Endothelial cell of umbilical vein (primary cell): ENCODE measurements around the gene FBXL3. TPM values are rescaled to one million over a fixed set of nuclear protein-coding genes. Genes with fewer than 3 reads are reported as not detected.
"Not testable (repeated sequence)": the region's sequence is repeated elsewhere in the genome, so short reads cannot be mapped to it uniquely, and the experiment has no call there.

Experiments used
- BruUV-seq: library from RNA; stranded (reverse); fragments of 400-500 nt; replicated peaks from 2 replicates; lab custom pipeline; 2021; lab: Mats Ljungman, UMichigan
- CTCF ChIA-PET: fragments of 300-600, 350-600 bp; sonication (Branson Sonifier 250); formaldehyde crosslinking; loops from one replicate; lab custom pipeline; 2021; ENCODE audit warnings: antibody characterized with exemption, inconsistent platforms; lab: Charles Lee
- POLR2A ChIA-PET: fragments of 300-600, 350-600 bp; sonication (Branson Sonifier 250); formaldehyde crosslinking; loops from one replicate; lab custom pipeline; 2021; ENCODE audit warnings: antibody characterized with exemption, inconsistent platforms; lab: Charles Lee
- DNase-seq: peaks from one replicate; pipeline ENCODE4 v3.0.0-alpha.2; 2011; ENCODE audit warnings: low read depth, low spot score
- FAIRE-seq: peaks from 2 replicates; lab custom pipeline; 2011; peaks lifted over from hg19 to GRCh38; lab: Jason Lieb, UNC
- H2AFZ ChIP-seq: 2 replicates; pipeline ENCODE4 v1.6.0; 2012; ENCODE audit warnings: low read depth, low read length, control low read depth, inconsistent platforms
- H3K27ac ChIP-seq: 2 replicates; pipeline ENCODE4 v1.5.1; 2011; ENCODE audit warnings: low read depth, mild to moderate bottlenecking, control low read depth, low read length, moderate library complexity; ENCODE audit not compliant: insufficient read depth
- H3K27me3 ChIP-seq, 2 experiments: 2 replicates each; pipeline versions ENCODE4 v1.6.0 to v1.6.1; 2011; ENCODE audit warnings: low read length in 2 of 2, mixed read lengths in 1 of 2; ENCODE audit not compliant: control insufficient read depth in 2 of 2, insufficient read depth in 2 of 2
- H3K36me3 ChIP-seq, 2 experiments: 2 replicates in 1 of 2; 3 replicates in 1 of 2; pipeline ENCODE4 v1.5.1; 2011; ENCODE audit warnings: low read length in 2 of 2, mild to moderate bottlenecking in 1 of 2, moderate library complexity in 1 of 2; ENCODE audit not compliant: control insufficient read depth in 2 of 2, insufficient read depth in 2 of 2; ENCODE audit errors: extremely low read depth in 1 of 2
- H3K4me1 ChIP-seq: 3 replicates; pipeline ENCODE4 v1.5.1; 2011; ENCODE audit warnings: mild to moderate bottlenecking, low read length; ENCODE audit not compliant: control insufficient read depth, insufficient read depth; ENCODE audit errors: extremely low read depth
- H3K4me2 ChIP-seq: 2 replicates; pipeline ENCODE4 v1.6.1; 2011; ENCODE audit warnings: low read length, control low read depth, mixed read lengths; ENCODE audit not compliant: insufficient read depth
- H3K4me3 ChIP-seq, 3 experiments: fragments of 200-600 bp in 1 of 3; sonication (generic), shearing (Covaris generic) in 1 of 3; replicated peaks in 1 of 3; 2 replicates each; pipeline ENCODE4 v1.5.1; 2011 to 2016; ENCODE audit warnings: control low read depth in 3 of 3, low read length in 3 of 3, mild to moderate bottlenecking in 2 of 3, inconsistent platforms in 1 of 3, low read depth in 1 of 3, moderate library complexity in 1 of 3; ENCODE audit not compliant: insufficient read depth in 1 of 3
- H3K79me2 ChIP-seq: 2 replicates; pipeline ENCODE4 v1.6.0; 2012; ENCODE audit warnings: low read length, inconsistent platforms; ENCODE audit not compliant: control insufficient read depth, insufficient read depth
- H3K9ac ChIP-seq: replicated peaks from 2 replicates; pipeline ENCODE3; 2011; ENCODE audit warnings: low read length, control low read depth; ENCODE audit not compliant: insufficient read depth; ENCODE audit errors: extremely low read depth
- H3K9me1 ChIP-seq: replicated peaks from 3 replicates; pipeline ENCODE4 v1.6.0; 2011; ENCODE audit warnings: mild to moderate bottlenecking, low read length; ENCODE audit not compliant: control insufficient read depth, insufficient read depth; ENCODE audit errors: extremely low read depth
- H3K9me3 ChIP-seq: replicated peaks from 2 replicates; pipeline ENCODE4 v1.5.1; 2012; ENCODE audit warnings: low read length, inconsistent platforms; ENCODE audit not compliant: control insufficient read depth, insufficient read depth
- H4K20me1 ChIP-seq: replicated peaks from 2 replicates; pipeline ENCODE3; 2011; ENCODE audit warnings: mild to moderate bottlenecking, low read length; ENCODE audit not compliant: control insufficient read depth, insufficient read depth; ENCODE audit errors: extremely low read depth
- CTCF ChIP-seq, 2 donors: IDR thresholded peaks; 1 replicate in 1 of 2; 2 replicates in 1 of 2; pipeline ENCODE4 v1.5.1; 2011; ENCODE audit warnings: low read length in 2 of 2, mild to moderate bottlenecking in 2 of 2, moderate library complexity in 2 of 2, control low read depth in 1 of 2, inconsistent platforms in 1 of 2, low read depth in 1 of 2; ENCODE audit not compliant: insufficient read depth in 1 of 2; ENCODE audit errors: extremely low read depth in 1 of 2
- EZH2 ChIP-seq: IDR thresholded peaks from 2 replicates; pipeline ENCODE4 v1.6.1; 2012; ENCODE audit warnings: borderline replicate concordance, low read depth, mild to moderate bottlenecking, moderate library complexity, low read length, inconsistent platforms; ENCODE audit not compliant: severe bottlenecking
- FOS ChIP-seq: IDR thresholded peaks from 2 replicates; pipeline ENCODE4 v1.6.1; 2011; ENCODE audit warnings: mild to moderate bottlenecking, low read length, moderate library complexity, borderline replicate concordance; ENCODE audit not compliant: insufficient read depth
- GATA2 ChIP-seq: IDR thresholded peaks from 2 replicates; pipeline ENCODE4 v1.7.0; 2011; ENCODE audit warnings: low read depth, mild to moderate bottlenecking, moderate library complexity, mixed read lengths, low read length; ENCODE audit not compliant: insufficient read length, insufficient read depth
- JUN ChIP-seq: IDR thresholded peaks from 2 replicates; pipeline ENCODE4 v1.6.1; 2011; ENCODE audit warnings: borderline replicate concordance, low read depth; ENCODE audit not compliant: insufficient read length, insufficient read depth
- MAX ChIP-seq: IDR thresholded peaks from 2 replicates; pipeline ENCODE4 v1.6.1; 2011; ENCODE audit not compliant: insufficient read depth, insufficient read length
- MYC ChIP-seq: IDR thresholded peaks from one replicate; pipeline ENCODE4 v1.6.1; 2011; ENCODE audit warnings: mild to moderate bottlenecking, low read depth, low read length
- POLR2A ChIP-seq: IDR thresholded peaks from 2 replicates; pipeline ENCODE4 v1.6.1; 2012; ENCODE audit warnings: low read depth, mild to moderate bottlenecking, control low read depth, low read length
- POLR2AphosphoS5 ChIP-seq: IDR thresholded peaks from 2 replicates; pipeline ENCODE4 v1.6.1; 2012; ENCODE audit warnings: low read depth, mild to moderate bottlenecking, control low read depth, low read length, moderate library complexity; ENCODE audit not compliant: insufficient read depth
- dilution Hi-C: fragments of 300-500 bp; cut with MboI; formaldehyde crosslinking; loops from one replicate; pipeline ENCODE4 v1.15.0; 2019; ENCODE audit warnings: low sequenced_read_pairs; ENCODE audit not compliant: extremely low pct_ligation_motif_present
- intact Hi-C: fragments of 100-400 bp; cut with micrococcal nuclease; formaldehyde crosslinking; loops from one replicate; pipeline ENCODE4 v1.10.0; 2022
- polyA plus RNA-seq, 4 experiments: library from polyadenylated mRNA; depleted of rRNA in 3 of 4; stranded (reverse) in 3 of 4; unstranded in 1 of 4; fragments of >200 nt; gene quantifications; 2 replicates each; pipeline versions ENCODE4 v1.2.1 to v1.2.3, GENCODE V29; 2011 to 2012; ENCODE audit warnings: missing spikeins in 1 of 4
- total RNA-seq: library from RNA; stranded (reverse); gene quantifications from 2 replicates; pipeline ENCODE4 v1.2.3, GENCODE V29; 2021

FBXL3 gene
- total and polyA plus RNA-seq, 2 donors (not counting 3 experiments of a cell fraction or from before 2014, with no cell fraction given) = 13.0 to 37.8 TPM

DNA sequence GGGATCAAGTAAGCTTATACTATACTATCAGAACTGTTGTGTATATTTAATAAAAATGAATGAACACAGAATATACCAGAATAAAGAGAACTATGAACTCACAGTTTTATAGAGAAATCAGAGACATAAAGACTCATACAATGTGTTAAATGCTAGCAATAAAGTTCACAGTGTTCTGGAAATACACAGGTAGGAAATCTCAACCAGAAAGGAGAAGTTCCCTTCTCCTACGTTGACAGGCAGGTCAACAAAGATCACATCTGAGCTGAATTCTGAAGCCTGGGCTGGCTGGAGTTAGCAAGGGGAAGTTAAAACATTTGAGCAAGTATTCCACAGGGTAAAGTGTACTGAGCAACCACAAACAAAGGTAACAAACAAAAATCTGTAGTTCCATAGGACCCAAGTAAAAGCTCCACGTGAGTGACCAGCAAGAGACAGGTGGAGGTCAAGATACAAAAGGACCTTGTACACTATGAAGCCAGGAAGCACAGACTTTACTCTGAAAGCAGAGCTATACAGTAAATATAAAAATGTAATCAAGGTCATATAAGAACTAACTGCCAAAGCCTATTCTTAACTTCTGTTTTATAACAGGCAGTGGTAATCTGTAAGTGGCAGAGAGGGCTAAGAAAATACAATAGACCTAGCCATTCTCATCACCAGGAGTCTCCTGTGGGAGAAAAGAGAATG, 13.0 kb downstream of the FBXL3 start:
- peaks cover 40% of the 10 kb centered on the region for H3K79me2 ChIP-seq
- no peaks in the 10 kb centered on the region for H3K9me1 ChIP-seq
- no peaks in the 10 kb centered on the region for H3K4me1 ChIP-seq
- ChIA-PET CTCF (interaction anchor here (1.2 to 1.4 kb wide), 2 partner anchors 9 to 12 kb away, joined by 4 read pairs; no protein-coding TSS in a partner anchor), POLR2A (interaction anchor here (0.5 kb wide), 1 partner anchor 11 kb away, joined by 5 read pairs; no protein-coding TSS in a partner anchor)
- H3K27ac ChIP-seq = no peak overlapping the region
- intact Hi-C loops = no loop called here
- BruUV-seq = no TSS peak
- H3K36me3 ChIP-seq = peaks cover 17 to 28% of the 10 kb centered on the region in 2 experiments
- H3K9ac ChIP-seq = no peak overlapping the region
- no peaks in the 10 kb centered on the region for H4K20me1 ChIP-seq
- TF ChIP-seq MYC (no peak), EZH2 (no peak), CTCF (IDR thresholded peaks at IDR 0.05; ENCODE audit: extremely low read depth in 1 of 2, insufficient read depth in 1 of 2, low read depth in 1 of 2, low read length in 2 of 2) (no peak), FOS (no peak), GATA2 (no peak), POLR2A (no peak), JUN (no peak), MAX (no peak), POLR2AphosphoS5 (no peak)
- dilution Hi-C loops = no loop called here
- no peak overlapping the region for H2AFZ ChIP-seq
- H3K4me3 ChIP-seq = no peak overlapping the region
- H3K4me2 ChIP-seq = no peak overlapping the region
- no peaks in the 10 kb centered on the region for H3K9me3 ChIP-seq
- no peak for DNase-seq
- H3K27me3 ChIP-seq = no peaks in the 10 kb centered on the region
- FAIRE-seq = no peak

GRCh38 chr13:77009719-77010118, 17.2 kb downstream of the FBXL3 start:
- H3K4me1 ChIP-seq, dilution Hi-C loops, H3K9ac ChIP-seq, H3K9me1 ChIP-seq, H3K4me3 ChIP-seq, H3K4me2 ChIP-seq, H4K20me1 ChIP-seq, CTCF ChIA-PET, DNase-seq, POLR2A ChIA-PET, H3K27me3 ChIP-seq, intact Hi-C loops, H3K9me3 ChIP-seq, BruUV-seq, FAIRE-seq, H2AFZ ChIP-seq, H3K27ac ChIP-seq: not testable (repeated sequence)
- H3K36me3 ChIP-seq = peaks cover 16 to 23% of the 10 kb centered on the region in 2 experiments
- peaks cover 24% of the 10 kb centered on the region for H3K79me2 ChIP-seq
